ENCODE measurements around the gene SMARCB1.

SMARCB1 gene

GRCh38 chr22:23806837-23807236 lies 20.1 kb downstream of the SMARCB1 start:
- no peak for DNase-seq

DNA sequence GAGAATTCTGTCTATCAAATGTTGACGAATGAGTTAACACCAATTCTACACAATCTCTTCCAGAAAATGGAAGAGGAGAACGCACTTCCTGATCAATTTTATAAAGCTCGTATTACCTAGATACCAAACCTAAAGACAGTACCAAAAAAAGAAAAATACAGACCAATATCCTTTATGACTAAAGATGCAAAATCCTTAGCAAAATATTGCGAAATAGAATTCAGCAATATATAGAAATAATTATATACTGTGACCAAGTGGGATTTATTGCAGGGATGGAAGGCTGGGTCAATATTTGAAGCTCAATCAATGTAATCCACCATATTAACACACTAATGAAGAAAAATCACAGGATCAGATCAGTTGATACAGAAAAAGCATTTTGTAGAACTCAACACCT lies 25.6 kb downstream of the SMARCB1 start:
- DNase-seq, result no peak

DNA sequence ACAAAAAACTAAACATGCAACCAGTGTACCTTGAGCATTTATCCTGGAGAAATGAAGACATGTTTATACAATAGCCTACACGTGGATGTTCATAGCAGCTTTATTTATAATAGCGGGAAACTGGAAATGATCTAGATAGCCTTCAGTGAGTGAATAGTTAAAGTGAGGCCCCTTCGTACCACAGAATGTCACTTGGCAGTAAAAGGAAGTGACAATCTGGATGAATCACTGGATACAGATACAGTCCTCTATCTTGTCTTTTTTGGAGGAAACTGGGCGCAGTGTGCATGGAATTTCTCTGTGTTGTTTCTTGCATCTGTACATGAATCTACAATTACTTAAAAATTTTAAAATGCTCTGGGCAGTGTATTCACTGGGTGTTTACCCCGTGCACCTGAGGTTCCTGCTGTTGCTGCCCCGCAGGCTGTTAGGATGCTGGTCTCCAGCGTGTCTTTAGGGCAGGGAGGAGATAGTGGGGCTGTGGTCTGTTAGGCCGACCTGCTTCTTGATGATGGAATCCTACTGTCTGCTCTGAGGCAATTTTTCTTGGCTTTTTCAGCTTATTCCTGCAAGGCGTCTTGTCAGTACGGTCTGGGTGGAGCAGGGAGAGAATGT lies 28.9 kb downstream of the SMARCB1 start:
- no peak for DNase-seq

- no peak for DNase-seq
Observed at GRCh38 chr22:23816156-23816976, 29.6 kb downstream of the SMARCB1 start.

DNA sequence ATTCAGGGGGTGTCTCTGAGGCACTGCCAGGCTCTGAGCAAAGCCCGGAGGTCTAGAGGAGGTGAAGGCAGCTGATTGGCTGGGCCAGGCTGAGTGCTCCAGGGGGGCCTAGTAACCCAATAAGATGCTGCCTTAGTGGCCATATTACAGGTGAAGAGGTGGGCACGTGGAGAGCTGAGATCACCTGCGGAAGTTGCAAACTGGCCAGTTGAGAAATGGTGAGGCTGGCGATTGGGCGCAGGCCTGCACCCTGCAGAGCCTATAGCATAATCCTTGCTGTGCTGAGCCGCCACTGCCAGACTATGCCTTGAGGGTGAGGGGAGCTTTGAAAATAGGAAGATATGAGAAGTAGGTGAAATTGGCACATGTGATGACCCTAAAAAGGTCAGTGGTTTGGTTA lies 30.4 kb downstream of the SMARCB1 start:
- DNase-seq, result no peak

DNA sequence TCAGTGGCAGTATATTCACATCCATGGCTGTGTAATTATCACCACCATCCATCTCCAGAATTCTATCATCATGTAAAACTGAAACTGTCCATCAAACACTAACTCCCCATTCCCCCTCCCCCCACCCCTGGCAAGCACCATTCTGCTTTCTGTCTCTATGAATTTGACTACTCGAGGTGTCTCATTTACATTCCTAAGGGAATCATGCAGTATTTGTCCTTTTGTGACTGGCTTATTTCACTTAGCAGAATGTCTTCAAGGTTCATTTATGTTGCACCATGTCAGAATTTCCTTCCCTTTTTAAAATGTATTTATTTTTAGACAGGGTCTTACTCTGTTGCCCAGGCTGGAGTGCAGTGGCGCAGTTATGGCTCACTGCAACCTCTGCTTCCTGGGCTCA lies 31.8 kb downstream of the SMARCB1 start:
- no peak for DNase-seq

DNA sequence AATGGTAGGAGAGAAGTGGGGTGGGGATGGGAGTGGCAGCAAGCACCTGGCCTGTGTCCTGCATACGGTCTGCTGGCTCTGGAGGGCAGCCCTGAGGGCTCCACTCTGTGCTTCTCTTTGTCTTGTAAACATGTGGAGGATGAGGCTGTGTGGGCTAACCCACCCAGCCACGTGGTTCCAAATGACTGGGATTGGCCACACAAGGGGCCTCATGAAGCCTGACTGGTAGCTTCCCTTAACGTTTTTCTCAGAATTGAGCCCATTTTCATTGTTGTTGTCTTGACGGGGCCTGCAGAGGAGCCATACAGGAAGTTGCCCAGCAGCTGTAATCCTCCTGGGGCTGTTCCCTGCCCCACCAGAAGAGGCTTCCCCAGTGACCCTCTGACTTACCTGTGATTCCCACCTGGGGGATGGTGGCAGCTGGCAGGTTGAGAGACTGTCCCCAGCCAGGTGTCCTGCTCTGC lies 34.0 kb downstream of the SMARCB1 start:
- peak; percentile 64 for DNase-seq

DNA sequence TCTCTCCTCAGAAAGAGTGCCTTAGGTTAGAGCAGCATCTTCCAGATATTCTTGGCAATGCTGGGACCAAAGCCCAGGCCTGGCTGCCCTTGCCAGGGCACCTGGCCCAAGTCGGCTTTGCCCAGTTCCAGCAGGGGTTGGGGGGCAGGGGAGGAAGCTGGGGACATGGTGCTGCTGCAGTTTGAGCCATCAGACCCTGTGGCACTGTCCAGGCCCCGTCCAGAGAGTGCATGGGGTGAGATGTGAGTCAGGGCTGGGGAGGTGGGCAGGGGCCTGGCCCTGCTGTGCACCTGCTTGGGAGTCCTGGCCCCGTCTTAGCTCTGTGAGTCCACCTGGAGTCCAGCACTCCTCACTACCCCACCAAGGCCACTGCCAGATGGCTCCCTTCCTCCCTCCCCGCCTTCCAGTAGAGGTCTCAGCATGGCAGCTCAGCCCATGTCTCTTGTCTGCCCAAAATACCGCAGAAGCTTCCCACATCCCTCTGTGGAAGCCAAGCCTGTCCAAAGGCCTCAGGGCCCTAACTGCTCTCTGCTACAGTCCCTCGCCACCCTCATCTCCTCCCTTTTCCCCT lies 35.4 kb downstream of the SMARCB1 start:
- no peak for DNase-seq

GRCh38 chr22:23823331-23823791 lies 36.6 kb downstream of the SMARCB1 start:
- DNase-seq, result no peak

GRCh38 chr22:23824476-23825245 lies 37.9 kb downstream of the SMARCB1 start:
- DNase-seq, result no peak

- no peak for DNase-seq
Observed at GRCh38 chr22:23825246-23825905, 38.6 kb downstream of the SMARCB1 start.

DNA sequence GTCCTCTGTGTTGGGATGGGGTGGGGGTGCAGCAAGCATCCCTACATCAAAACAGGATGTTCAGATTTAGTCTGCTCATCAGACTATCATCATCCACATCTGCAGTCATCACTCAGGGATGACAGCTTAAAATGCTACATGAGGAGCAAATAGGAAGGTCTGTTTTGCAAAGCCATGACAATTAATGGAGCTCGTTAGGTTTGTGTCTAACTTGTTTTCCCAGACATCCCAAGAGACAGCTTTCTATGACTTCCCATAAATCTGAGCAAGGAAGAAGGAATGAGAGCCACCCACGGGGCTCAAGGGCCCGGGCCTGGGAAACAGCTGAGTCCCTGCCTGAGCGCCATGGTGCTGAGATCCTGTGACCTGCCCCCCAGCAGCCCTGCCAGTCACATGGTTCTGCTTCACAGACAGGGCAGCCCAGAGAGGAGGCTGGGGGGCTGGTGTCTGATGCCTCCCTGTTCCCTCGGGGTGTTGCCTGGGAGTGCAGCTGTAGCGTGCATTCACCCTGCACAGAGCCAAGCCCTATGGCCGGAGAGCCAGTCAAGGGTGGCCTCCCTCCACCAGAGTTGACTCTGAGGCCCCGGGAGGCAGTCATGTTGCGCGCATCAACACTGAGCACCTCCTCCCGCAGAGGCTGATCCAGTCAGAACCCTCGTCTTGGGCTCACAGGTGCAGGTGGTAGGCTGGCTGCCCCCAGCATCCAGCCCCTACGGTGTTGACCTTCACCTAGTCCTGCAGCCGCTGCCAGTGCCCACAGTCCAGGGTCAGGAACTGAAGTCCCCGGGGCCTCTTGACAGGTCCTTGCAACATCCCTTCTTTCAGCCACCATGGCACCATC lies 40.0 kb downstream of the SMARCB1 start:
- DNase-seq, result no peak

DNA sequence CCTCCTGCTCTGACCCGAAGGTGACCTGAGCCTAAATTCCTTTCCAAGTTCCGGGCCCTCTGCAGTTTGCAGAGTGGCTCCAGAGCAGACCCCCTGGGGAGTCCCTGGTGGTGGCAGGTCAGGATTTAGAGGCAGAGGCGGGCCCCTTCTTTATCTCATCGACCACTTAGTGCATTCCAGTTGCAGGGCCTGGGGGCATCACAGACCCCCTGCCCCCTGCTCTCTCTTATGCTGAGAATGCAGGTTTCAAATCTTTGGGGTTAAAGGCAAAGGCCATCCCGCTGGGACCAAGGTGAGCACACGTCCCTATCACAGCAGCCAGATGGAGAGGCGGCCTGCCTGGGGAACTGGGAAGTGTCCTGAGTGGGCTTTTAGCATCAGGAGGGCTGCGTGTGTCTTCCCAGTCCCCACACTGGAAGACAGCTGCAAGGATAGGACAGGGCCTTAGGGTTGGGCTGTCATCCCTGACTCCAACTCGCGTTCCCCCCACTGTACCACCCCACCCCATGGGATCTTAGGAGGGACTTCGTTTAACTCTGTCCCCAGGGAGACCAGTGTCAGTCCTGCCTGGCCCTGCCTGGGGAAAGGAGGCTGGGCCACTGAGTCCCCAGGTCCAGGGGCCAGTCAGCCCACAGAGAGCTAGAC lies 40.7 kb downstream of the SMARCB1 start:
- no peak for DNase-seq

GRCh38 chr22:23828800-23829680 lies 42.3 kb downstream of the SMARCB1 start:
- no peak for DNase-seq

GRCh38 chr22:23829845-23830372 lies 43.1 kb downstream of the SMARCB1 start:
- DNase-seq, result no peak

DNA sequence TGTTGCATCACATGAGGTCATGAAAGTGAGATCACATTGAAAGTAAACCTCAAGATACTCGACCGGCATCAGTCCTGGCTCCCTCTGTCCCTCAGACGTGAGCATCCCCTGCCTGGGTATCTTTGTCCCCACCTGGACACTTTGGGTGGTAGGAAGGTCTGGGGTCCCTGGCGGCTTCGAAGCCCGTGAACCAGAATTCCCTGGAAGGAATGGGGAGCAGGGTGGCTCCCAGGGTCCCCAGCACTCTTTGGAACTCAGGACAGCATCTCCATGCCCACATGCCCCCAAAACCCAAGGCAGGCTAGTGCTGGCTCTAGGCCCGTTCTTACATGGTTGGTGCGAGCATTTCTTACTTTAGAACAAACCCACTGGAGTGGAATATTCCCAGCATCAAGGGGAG lies 44.5 kb downstream of the SMARCB1 start:
- no peak for DNase-seq

- no peak for DNase-seq
Observed at GRCh38 chr22:23831781-23832180, 45.0 kb downstream of the SMARCB1 start.

- no peak for DNase-seq
Observed at GRCh38 chr22:23832226-23833016, 45.7 kb downstream of the SMARCB1 start.
